ENCODE measurements around the gene PCSK4.
A peak's percentile ranks its signal among the peaks of the same experiment; 100 is the strongest.

Gene PCSK4

GRCh38 chr19:1445932-1446712 lies 44.0 kb downstream of the PCSK4 start:
- DNase-seq (ENCODE audit: extremely low spot score), result peak; percentile 56
- CTCF ChIA-PET, result interaction anchor here (1.9 kb wide), 1 partner anchor 8 kb away, joined by 9 read pairs; no protein-coding TSS in a partner anchor
- TF ChIP-seq NFRKB (IDR thresholded peaks at IDR 0.05), result no peak
- TF ChIP-seq FOXK2 (IDR thresholded peaks at IDR 0.05), result no peak
- no peak for TF ChIP-seq SUZ12 (IDR thresholded peaks at IDR 0.05)
- TF ChIP-seq ZNF384 (IDR thresholded peaks at IDR 0.05), result no peak
- POLR2A ChIA-PET, result interaction anchor here (0.8 kb wide), 1 partner anchor 20 kb away, joined by 4 read pairs; no protein-coding TSS in a partner anchor

- ChIA-PET CTCF (interaction anchor here (1.9 kb wide), 1 partner anchor 8 kb away, joined by 9 read pairs; no protein-coding TSS in a partner anchor), POLR2A (interaction anchor here (0.8 to 2.2 kb wide), 3 partner anchors 7 to 176 kb away, joined by 3 to 6 read pairs (median 4); partner anchors contain the start of gene CIRBP)
- DNase-seq (ENCODE audit: extremely low spot score), result peak; percentile 81
- no peak for TF ChIP-seq NFRKB (IDR thresholded peaks at IDR 0.05)
- TF ChIP-seq FOXA1 (IDR thresholded peaks at IDR 0.05), result no peak
- no peak for TF ChIP-seq ELF4 (IDR thresholded peaks at IDR 0.05)
- no peak for TF ChIP-seq FOXM1 (IDR thresholded peaks at IDR 0.05; ENCODE audit: borderline replicate concordance)
- TF ChIP-seq L3MBTL2 (conservative IDR thresholded peaks at IDR 0.05), result no peak
- no peak for TF ChIP-seq SP1 (IDR thresholded peaks at IDR 0.05)
- TF ChIP-seq PKNOX1 (IDR thresholded peaks at IDR 0.05), result no peak
- TF ChIP-seq ARNT (IDR thresholded peaks at IDR 0.05), result no peak
- no peak for TF ChIP-seq TARDBP (IDR thresholded peaks at IDR 0.05)
- no peak for TF ChIP-seq CTBP1 (IDR thresholded peaks at IDR 0.05; ENCODE audit: borderline replicate concordance)
- TF ChIP-seq HDGF (IDR thresholded peaks at IDR 0.05; ENCODE audit: borderline replicate concordance), result no peak; the same call in 1 of the 2 replicates
- TF ChIP-seq SUZ12 (IDR thresholded peaks at IDR 0.05), result no peak
- no peak for TF ChIP-seq BHLHE40 (IDR thresholded peaks at IDR 0.05; ENCODE audit: borderline replicate concordance)
- no peak for TF ChIP-seq ZNF384 (IDR thresholded peaks at IDR 0.05)
These were observed 44.8 kb downstream of the PCSK4 start for GRCh38 chr19:1445185-1445931.

- DNase-seq (ENCODE audit: extremely low spot score), result no peak
- CTCF ChIA-PET, result no interaction called here
- TF ChIP-seq ZNF384 (IDR thresholded peaks at IDR 0.05) (peak; percentile 49; the same call in 1 of the 2 replicates), PKNOX1 (IDR thresholded peaks at IDR 0.05) (no peak), FOXA1 (IDR thresholded peaks at IDR 0.05) (no peak), L3MBTL2 (conservative IDR thresholded peaks at IDR 0.05) (no peak), ELF4 (IDR thresholded peaks at IDR 0.05) (no peak)
- POLR2A ChIA-PET, result interaction anchor here (1.3 to 2.8 kb wide), 2 partner anchors 10 to 172 kb away, joined by 4 to 16 read pairs; partner anchors contain the start of gene CIRBP
These were observed 48.3 kb downstream of the PCSK4 start for GRCh38 chr19:1441677-1442438.

- ChIA-PET CTCF (no interaction called here), POLR2A (interaction anchor here (1.2 kb wide), 1 partner anchor 172 kb away, joined by 3 read pairs; the partner anchor contains the start of gene CIRBP)
- TF ChIP-seq L3MBTL2 (conservative IDR thresholded peaks at IDR 0.05), result no peak
- no peak for TF ChIP-seq SUZ12 (IDR thresholded peaks at IDR 0.05)
- TF ChIP-seq PKNOX1 (IDR thresholded peaks at IDR 0.05), result no peak
- TF ChIP-seq NFRKB (IDR thresholded peaks at IDR 0.05), result no peak
- TF ChIP-seq TARDBP (IDR thresholded peaks at IDR 0.05), result no peak
- no peak for DNase-seq (ENCODE audit: extremely low spot score)
These were observed 49.1 kb downstream of the PCSK4 start for GRCh38 chr19:1441022-1441426.

GRCh38 chr19:1440418-1440801 lies 49.7 kb downstream of the PCSK4 start:
- no peak for DNase-seq (ENCODE audit: extremely low spot score)
- ChIA-PET CTCF (no interaction called here), POLR2A (interaction anchor here (0.7 to 1.2 kb wide), 3 partner anchors 14 to 172 kb away, joined by 3 read pairs; partner anchors contain the start of gene CIRBP)
- TF ChIP-seq SP1 (IDR thresholded peaks at IDR 0.05) (no peak), FOXK2 (IDR thresholded peaks at IDR 0.05) (no peak), SUZ12 (IDR thresholded peaks at IDR 0.05) (no peak), PKNOX1 (IDR thresholded peaks at IDR 0.05) (no peak), TARDBP (IDR thresholded peaks at IDR 0.05) (no peak), ARNT (IDR thresholded peaks at IDR 0.05) (no peak)
